Measurements from ENCODE around the gene ADGRE2.
"Not testable (repeated sequence)": the region's sequence is repeated elsewhere in the genome, so short reads cannot be mapped to it uniquely, and the experiment has no call there.

The ADGRE2 gene

GRCh38 chr19:14778110-14778845, at the start of gene ADGRE2:
Gene ADGRE2, minus strand, starts transcription at chr19:14778560. Its CDS starts 1,804 bp downstream, at chr19:14776756.
- not testable (repeated sequence) for DNase-seq

GRCh38 chr19:14826006-14826405, 47.6 kb upstream of the ADGRE2 start:
- no peak for DNase-seq

DNA sequence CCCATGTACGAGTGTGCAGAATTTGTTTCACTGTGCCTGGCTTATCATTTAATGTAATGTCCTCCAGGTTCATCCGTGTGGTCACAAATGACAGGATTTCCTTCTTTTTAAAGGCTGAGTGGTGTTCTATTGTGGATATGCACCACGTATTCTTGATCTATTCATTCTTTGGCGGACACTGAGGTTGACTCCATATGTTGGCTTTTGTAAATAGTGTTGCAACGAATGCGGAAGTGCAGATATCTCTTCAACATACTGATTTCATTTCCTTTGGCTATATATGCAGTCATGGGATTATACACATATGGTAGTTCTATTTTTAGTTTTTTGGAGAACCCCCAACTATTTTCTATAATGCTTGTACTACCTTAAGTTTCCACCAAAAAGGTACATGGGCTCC, 43.6 kb upstream of the ADGRE2 start:
- no peak for DNase-seq

- no peak for DNase-seq
These were observed 40.2 kb upstream of the ADGRE2 start for GRCh38 chr19:14818588-14818987.

DNA sequence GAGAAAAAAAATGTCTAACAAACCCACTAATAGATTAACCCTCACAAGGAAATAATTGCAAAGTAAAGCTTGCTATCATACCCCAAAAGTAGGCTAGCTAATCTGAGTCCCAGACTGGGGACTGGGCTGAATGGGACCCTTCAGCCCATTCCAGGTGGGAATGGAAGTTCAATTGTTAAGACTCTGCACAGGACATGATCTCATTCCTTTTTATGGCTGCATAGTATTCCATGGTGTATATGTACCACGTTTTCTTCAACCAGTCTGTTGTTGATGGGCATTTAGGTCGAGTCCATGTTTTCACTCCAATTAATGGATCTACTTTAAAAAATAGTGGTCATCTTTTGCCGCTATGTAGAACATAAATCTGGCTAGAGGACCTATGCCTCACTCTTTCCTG, 38.7 kb upstream of the ADGRE2 start:
- DNase-seq, result no peak

GRCh38 chr19:14814982-14815652, 36.8 kb upstream of the ADGRE2 start:
- no peak for DNase-seq

GRCh38 chr19:14809272-14810057, 31.1 kb upstream of the ADGRE2 start:
- DNase-seq, result no peak

DNA sequence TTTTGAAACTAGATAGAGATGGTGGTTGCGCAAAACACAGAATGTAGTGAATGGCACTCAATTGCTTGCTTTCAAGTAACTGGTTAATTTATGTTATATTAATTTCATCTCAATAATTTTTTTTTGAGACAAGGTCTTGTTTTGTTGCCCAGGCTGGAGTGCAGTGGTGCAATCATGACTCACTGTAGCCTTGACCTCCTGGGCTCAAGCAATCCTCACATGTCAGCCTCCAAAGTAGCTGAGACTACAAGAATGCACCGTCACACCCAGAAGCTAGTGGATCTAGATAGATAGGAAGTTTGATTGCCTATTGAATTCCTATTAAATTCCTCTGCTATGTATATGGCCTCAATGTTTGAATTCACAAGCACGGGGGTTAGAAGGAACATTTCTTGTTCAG, 26.4 kb upstream of the ADGRE2 start:
- DNase-seq, result no peak

- DNase-seq, result no peak
These were observed 20.4 kb upstream of the ADGRE2 start for GRCh38 chr19:14798760-14799159.

DNA sequence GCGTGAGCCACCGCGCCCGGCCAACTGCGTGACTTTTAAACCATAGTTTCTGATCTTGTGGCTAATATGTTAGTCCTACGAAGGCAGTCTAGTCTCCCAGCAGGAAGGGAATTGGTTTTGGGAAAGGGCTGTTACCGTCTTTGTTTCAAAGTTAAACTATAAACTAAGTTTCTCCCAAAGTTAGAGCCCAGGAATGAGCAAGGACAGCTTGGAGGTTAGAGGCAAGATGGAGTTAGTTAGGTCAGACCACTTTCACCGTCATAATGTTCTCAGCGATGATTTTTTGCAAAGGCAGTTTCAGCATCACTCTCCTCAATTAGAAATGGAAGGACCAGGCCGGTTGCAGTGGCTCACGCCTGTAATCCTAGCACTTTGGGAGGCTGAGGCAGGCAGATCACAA, 17.7 kb upstream of the ADGRE2 start:
- no peak for DNase-seq

GRCh38 chr19:14795078-14795721, 16.8 kb upstream of the ADGRE2 start:
- no peak for DNase-seq

GRCh38 chr19:14792250-14792649, 13.9 kb upstream of the ADGRE2 start:
- DNase-seq, result not testable (repeated sequence)

- DNase-seq, result peak; percentile 21
These were observed 8.1 kb upstream of the ADGRE2 start for GRCh38 chr19:14786421-14786851.

GRCh38 chr19:14785102-14785793, 6.9 kb upstream of the ADGRE2 start:
- DNase-seq, result not testable (repeated sequence)

- DNase-seq, result not testable (repeated sequence)
These were observed 6.4 kb upstream of the ADGRE2 start for GRCh38 chr19:14784730-14785101.

- not testable (repeated sequence) for DNase-seq
These were observed 5.1 kb upstream of the ADGRE2 start for GRCh38 chr19:14783410-14783998.

- no peak for DNase-seq
These were observed 4.5 kb upstream of the ADGRE2 start for GRCh38 chr19:14782626-14783409.

- DNase-seq, result not testable (repeated sequence)
These were observed 3.6 kb upstream of the ADGRE2 start for GRCh38 chr19:14781713-14782536.

GRCh38 chr19:14780622-14781225, 2.4 kb upstream of the ADGRE2 start:
- DNase-seq, result not testable (repeated sequence)

DNA sequence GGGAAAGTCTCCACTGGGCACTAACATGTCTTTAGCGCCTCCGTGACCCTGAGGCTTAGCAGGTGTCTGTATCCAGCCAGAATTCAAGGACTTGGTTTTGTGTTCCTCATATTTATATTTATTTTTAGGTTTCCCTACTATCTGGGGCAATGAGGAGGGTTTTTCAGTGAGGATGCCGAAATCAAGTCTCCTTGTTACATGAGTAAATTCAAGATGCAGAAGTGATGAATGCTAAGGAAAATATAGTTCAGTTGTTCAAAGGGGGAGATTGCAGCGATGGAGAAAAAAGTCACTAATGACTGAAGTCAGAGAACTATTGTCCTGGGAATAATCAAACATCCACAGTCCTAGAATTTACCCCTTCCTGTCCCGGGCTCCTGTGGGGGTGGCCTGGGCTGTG, 791 bp upstream of the ADGRE2 start:
- no peak for DNase-seq

All from activated naive CD4-positive, alpha-beta T cell treated with anti-CD3 and anti-CD28 coated beads, Interleukin-2, amount 50 U/mL, for 16 hours (primary cell).